GM18498 (cell line): ENCODE data around the gene SLC39A11.
"Not testable (repeated sequence)": the region's sequence is repeated elsewhere in the genome, so short reads cannot be mapped to it uniquely, and the experiment has no call there.

ENCODE experiments used
- ATAC-seq: cut with Tn5 transposase; IDR thresholded peaks from one replicate; pipeline ENCODE4 v1.9.1; 2021; ENCODE audit warnings: mild to moderate bottlenecking, moderate library complexity; ENCODE audit not compliant: unreplicated experiment

Gene SLC39A11

DNA sequence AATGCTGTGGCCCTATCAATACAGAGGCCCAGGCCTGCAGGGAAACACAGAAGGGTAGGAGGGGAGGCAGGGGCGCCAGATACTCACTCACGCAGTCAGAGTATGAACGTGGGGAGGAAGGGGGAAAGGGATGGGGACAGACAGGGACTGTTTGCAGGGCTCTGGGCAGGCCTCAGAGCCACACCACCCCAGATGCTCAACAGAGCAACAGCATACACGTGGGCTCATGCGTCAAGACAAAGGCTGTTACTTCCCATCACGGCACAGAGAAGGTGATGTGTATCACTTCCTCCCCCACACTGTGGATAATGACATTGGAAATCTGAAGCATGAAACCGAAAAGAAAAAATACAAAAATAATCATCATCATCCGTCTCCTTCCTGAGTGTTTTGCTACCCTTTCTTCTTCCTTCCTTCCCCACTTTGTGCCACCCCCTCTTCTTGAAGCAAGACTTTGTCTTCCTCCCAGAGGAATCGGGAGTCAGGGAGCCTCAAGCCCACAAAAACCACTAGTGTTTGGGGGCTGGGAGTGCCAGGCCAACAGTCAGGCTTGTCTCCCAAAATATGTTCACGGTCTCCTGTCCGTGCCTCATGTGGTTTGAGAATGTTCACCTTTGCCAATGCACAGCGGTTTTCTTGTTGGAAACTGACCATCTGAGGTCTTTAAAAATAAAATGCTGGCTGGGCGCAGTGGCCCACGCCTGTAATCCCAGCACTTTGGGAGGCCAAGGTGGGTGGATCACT lies 20.1 kb downstream of the SLC39A11 start:
- no peak for ATAC-seq

DNA sequence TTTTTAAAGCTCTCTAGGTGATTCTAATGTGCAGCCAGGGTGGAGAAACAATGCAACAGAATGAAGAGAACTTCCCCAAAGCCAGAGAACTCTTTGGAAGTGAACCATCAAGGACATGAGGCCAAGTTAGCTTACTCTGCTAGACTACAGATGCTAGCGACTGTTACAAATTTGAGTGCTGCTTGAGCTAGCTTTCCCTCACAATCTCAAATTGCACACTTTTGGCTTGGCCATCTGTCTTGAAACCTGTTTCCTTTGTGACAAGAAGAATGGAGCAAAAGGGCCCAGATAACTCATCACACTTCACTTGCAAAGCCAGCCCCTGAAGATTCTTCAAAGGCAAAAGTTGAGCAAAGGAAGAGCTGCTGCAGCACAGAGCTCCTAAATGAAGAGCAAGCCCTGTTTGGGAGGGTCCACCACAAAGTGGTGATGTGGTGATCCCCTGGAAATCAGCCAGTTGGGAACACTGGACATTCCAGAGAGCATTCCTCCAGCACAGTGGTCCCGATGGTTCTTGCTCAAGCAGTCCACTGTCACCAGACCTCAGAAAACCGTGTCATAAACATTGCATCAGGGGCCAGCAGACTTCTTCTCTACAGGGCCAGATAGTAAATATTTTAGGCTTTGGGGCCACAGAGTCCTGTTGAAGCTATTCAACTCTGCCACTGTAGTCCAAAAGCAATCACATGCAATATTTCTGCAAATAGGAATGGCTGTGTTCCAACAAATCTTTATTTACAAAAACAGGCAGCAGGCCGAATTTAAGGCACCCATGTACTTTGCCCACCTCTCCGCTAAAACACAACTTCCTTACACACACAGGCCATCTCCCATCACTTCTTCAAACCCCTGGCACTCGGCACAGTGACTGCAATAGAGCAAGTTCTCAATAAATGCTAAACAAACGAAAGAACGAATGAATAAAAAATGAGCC lies 21.2 kb downstream of the SLC39A11 start:
- ATAC-seq = no peak

DNA sequence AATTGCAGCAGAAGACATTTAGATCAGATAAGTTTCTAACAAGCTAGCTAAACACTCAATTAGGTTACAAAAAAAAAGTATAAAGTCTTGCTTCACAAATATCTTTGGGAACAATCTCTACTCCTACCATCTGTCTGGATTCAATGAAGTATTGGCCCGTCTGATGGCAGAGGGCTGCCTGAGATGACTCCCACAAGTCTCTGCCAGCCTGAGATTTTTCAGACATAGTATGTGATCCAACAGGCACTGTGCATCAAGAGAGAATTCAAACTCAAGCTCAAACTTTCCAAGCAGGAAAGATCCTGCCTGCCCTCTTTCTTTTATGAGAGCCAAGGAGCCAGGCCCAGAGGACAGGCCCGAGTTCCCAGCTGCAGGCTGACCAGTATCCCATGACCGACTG lies 22.6 kb downstream of the SLC39A11 start:
- ATAC-seq = no peak

DNA sequence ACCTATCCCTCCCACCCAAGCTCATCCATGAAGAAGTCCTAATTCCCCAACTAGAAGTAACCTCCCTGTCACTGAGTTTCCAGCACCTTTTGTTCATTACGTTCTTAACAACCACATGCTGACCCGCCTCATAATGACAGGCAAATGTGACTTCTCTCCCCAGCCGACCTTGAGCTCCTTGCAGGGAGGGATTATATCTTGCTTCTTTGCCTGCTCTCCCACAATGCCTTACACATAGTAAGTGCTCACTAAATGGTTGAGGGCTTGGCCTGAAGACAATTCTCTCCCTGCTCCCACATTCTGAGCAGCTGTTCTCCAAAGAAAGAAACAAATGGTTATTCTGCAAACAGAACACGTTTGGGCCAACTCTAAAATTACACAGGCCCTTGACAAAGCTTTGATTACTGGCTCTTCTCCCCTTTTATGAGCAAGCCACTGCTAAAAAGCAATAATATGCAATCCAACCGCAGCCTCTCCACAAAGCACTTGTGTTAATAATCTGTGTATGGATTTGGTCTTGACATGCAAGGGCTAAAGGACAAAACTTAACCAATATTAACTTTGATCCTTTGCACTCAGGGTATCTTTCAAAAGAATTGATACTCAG lies 23.2 kb downstream of the SLC39A11 start:
- ATAC-seq = no peak

DNA sequence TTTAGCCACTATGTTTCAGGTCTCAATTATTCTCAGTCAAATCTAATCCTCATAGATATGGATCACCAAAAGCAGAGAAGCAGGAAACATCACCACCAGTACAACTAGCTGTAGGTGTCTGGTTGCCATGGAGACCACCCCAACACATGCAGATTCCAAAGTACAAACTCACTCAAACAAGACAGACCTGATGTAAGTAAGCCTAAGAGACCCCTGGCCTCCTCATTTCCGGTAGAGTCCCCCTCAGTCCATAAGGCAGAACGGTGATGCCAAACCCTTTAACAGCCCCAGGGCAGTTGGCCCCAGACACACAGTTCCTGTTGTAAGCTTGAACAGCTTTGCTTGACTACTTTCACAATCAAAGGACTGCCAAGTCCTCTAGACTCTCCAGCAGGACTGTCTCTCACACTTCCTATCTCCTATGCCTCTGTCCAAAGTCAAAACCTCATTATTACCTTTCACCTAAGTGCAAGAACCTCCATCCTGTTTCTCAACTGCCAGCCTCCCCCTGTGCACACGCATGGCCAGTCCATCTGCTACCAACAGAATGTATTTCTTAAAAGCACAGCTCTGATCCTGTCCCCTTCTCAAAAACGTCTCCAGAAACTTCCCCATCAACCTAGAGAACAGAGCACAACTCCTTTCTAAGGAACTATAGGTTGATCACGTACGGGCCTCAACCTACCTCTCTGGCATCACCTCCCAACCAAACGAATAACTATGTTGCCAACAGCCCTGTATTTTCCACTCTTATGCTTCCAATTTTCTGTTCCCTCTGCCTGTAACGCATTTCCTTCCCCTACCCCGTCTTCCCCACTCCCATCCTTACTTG lies 23.9 kb downstream of the SLC39A11 start:
- no peak for ATAC-seq

DNA sequence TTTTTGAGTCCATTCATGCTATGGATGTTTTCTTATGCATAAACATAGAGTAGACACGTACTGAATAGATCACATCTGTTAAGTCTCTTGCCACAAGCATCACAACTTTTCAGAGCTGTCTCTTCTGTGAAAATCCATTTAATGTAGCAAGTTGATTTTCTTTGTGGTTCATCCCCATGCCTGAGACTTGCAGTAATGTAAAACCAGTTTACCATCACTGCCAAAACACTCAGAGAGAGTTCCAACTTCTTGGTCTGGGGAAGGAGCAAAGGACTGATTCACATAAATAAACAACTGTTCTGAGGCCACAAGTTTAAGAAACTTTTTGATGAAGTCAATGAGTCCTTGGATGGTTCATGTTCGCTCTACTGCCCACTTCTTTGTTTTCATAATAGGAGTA lies 24.8 kb downstream of the SLC39A11 start:
- not testable (repeated sequence) for ATAC-seq

DNA sequence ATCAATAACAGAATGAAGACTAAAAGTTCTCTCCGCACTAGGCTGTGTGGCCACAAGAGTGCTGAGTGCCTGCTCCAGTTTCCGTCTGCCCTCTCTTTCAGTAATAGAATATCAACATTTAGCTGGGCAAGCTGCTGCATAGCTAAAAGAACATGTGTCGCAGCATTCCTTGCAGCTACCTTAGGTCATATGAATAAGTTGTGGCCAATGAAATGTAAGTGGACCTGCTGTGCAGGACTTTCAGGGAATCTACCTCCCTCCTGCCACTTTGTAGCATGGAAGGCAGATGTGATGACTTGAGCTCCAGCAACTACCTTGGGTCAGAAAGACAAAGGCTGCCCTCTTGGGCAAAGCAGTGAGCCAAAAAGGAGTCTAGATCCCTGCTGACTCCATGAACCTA lies 25.4 kb downstream of the SLC39A11 start:
- ATAC-seq = no peak

DNA sequence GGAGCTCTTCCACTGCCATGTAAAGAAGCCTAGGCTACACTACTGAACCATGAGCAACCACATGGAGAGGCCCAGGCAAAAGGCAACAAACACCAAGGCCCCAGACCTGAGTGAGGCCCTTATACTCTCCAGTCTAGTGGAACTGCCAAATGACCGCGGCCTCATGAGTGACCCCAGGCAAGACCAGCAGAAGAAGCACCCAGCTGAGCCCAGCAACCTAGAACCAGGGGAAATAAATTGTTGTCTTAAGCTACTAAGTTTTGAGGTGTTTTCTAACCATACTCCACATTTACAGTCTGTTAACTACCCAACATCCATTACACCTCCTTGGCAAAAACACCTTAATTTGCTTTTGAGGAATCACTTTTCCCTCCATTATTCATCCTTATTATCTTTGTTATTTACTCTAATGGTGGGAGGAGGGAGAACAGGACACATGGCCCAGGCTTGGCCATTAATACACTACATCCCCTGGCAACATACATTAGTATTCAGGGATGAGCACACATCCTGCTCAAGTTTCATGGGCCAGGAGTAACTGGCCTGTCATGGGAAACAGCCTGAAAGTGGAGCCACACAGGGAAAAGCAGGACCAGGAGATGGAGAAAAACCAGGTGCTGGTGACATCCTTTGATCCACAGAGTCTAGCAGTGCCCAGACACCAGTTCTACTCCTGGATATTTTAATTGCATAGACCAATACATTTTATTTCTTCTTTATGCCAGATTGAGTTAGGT lies 26.2 kb downstream of the SLC39A11 start:
- no peak for ATAC-seq

DNA sequence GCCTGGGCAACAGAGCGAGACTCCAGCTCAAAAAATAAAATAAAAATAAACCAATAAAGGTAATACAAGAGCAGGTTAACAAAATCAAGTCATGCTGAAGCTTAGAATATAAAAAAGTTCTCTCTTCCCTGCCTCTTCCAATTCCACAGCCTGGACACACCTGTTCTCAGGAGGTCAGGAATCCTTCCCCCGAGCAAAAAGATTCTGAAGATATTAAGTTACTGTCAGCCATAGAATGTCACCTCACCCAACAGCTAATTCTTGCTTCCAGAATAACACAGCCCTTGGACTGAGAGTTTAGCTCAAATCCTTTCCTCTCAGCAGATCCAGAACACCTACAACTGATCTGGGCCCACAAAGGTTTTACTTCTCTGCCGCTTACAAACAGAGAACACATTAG lies 27.1 kb downstream of the SLC39A11 start:
- no peak for ATAC-seq

DNA sequence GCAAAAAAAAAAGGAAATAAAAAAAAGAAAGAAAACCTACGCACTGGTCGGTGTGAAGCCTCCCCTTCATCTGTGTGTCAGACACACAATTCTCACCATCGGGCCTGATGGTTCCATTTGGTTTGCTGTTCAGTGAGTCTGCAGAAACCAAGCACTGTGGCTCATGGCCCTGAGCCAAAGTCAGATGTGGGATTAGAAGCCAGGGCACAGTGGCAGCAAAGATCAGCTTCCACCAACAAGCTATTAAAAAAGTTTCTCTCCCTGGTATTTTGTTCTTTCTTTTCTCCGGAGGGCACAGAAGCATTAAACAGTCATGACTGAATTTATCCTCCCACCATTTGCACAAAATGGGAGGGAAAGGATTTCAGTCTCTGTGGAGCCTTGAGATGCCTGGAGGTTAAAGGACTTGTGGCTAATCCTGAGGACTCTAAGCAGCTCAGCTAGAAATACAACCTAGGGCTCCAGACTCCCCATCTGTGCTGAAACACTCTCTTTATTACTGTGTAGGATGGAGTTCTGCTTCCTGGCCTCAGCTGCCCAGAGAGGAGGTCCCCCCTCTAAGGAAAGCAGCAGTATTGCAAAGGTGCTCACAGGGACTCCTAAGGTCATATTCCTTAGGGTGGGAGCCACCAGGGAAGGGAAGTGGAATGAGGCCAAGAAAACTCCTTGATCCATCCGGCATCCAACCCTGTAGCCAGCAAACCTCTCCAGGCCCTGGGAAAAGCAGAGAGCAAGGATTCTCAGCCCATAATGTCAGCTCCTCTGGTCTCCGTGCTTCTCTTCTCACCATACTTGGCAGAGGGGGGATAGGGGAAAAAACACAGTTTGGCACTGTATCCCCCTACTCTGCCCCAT lies 28.2 kb downstream of the SLC39A11 start:
- ATAC-seq = no peak

DNA sequence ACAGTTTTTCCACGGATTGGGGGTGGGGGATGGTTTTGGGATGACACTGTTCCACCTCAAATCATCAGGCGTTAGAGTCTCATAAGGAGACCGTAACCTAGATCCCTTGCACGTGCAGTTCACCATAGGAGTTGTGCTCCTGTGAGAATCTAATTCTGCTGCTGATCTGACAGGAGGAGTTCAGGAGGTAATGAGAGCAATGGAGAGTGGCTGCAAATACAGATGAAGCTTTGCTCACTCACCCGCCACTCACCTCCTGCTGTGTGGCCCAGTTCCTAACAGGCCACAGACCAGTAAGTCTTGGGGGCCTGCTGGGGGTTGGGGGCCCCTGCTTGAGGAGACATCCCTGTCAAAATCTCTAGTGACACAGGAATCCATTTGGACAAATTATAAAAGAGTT lies 29.8 kb downstream of the SLC39A11 start:
- no peak for ATAC-seq

DNA sequence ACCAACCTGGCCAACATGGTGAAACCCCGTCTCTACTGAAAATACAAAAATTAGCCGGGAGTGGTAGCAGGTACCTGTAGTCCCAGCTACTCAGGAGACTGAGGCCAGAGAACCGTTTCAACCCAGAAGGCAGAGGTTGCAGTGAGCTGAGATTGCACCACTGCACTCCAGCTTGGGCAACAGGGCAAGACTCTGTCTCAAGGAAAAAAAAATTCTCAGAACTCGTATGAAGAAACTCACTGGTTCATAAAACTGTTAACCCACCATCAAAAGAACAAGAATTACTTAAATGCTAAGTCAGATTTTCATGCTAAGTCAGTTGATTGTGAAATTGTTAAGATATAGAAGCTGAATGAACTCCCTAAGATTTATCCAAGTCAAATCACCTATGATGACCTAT lies 31.3 kb downstream of the SLC39A11 start:
- ATAC-seq = no peak

DNA sequence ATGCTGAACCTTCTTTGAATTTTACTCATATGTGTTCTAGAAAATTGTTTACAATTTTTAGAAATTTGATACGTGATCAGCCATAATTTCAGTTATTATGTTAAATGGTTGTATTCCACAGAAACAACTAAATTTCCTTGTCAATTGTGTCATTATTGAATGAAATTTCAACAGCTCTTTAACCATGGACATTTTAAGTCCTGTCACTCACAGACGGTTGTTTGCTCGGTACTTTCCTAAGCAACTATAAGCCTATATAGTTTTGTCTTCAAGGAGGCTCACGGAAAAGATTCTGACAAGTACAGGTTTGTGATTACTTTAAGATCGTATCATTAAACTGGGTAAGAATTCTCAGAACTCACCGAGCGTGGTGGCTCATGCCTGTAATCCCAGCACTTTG lies 31.8 kb downstream of the SLC39A11 start:
- no peak for ATAC-seq

DNA sequence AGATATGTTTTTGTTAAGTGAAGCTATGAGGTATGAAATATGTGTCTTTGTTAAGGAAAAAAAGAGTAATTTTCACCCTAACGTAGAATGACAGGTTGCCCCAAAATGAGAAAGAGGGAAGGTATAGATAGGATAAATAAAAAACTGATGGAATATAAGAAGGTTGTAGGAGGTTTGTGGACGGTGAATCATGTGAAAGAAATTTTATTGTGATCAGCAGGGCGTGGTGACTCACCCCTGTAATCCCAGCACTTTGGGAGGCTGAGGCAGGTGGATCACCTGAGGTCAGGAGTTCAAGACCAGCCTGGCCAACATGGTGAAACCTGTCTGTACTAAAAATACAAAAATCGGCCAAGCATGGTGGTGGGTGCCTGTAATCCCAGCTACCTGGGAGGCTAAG lies 32.8 kb downstream of the SLC39A11 start:
- ATAC-seq = not testable (repeated sequence)

DNA sequence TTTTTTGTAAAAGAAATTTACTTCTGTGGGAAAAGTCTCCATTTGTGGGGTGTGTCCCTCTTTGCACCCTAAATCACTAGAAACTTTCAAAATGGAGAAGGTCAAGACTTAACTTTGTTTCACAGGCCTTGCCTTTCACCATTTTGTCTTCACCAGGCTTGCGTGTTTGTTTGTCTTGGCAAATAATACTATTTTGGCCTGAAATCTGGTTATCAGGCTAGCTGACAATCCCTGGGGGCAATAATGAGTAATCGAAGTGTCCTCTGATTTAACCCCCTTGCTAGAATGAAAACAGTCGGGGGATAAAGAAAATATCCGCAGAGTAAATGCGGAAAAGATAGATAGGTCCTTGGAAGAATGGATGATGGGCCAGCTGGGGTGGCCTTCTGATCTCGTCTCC lies 34.5 kb downstream of the SLC39A11 start:
- ATAC-seq = no peak

DNA sequence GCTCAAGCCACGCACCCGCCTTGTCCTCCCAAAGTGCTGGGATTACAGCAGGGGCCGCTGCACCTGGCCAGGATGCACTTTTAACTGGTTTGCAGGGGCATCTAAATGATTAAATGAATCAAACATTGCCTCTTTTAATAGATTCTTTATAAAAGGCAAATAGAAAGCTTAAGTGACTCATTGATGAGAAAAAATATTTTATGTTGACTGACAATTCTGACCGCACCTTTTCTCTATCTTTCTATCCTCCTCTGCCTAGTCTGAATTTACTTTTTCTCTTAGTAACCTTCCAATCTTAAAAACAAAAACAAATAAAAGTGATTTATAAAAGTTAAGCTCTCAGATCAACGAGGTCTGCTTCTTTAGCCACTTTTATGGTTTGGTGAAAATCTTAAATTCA lies 35.3 kb downstream of the SLC39A11 start:
- no peak for ATAC-seq

DNA sequence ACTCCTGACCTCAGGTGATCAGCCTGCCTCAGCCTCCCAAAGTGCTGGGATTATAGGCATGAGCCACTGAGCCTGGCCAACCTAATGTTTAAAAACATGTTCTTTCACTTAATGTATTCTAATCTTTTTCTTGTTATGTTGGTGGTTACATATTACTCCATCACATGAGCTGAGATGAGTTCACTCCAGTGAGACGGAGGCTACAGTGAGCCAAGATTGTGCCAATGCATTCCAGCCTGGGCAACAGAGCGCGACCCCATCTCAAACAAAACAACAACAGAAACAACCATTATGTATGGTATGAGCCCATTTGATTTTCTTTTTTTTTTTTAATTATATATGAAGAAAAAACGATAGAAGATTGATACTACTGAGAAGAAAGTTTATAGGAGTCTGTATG lies 39.6 kb downstream of the SLC39A11 start:
- no peak for ATAC-seq

DNA sequence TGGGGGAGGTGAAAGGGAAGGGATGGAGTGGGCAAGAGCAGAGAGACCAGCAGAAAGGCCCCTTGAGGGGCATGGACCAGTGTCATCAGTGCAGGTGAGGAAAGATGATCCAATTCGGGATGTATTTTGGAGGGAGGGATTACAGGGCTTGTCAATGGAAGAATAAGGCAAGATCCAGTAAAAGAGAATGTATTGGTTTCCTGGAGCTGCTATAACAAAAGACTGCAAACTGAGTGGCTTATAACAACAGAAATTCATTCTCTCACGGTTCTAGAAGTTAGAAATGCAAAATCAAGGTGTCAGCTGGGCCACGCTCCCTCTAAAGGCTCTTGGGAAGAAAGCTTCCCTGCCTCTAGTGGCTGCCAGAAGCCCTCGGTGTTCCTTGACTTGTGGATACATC lies 41.7 kb downstream of the SLC39A11 start:
- ATAC-seq = no peak

DNA sequence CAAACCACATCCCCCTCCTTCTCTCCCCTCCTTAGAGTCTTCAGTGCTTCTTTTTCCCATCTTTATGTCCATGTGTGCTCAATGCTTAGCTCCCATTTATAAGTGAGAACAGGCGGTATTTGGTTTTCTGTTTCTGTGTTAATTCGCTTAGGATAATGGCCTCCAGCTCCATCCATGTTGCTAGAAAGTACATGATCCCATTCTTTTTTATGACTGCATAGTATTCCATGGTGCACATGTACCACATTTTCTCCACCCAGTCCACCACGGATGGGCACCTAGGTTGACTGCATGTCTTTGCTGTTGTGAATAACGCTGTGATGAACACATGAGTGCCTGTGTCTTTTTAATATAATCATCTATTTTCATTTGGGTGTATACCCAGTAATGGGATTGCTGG lies 44.3 kb downstream of the SLC39A11 start:
- ATAC-seq = no peak
